Measurements from ENCODE around the gene DOLPP1.

DNA sequence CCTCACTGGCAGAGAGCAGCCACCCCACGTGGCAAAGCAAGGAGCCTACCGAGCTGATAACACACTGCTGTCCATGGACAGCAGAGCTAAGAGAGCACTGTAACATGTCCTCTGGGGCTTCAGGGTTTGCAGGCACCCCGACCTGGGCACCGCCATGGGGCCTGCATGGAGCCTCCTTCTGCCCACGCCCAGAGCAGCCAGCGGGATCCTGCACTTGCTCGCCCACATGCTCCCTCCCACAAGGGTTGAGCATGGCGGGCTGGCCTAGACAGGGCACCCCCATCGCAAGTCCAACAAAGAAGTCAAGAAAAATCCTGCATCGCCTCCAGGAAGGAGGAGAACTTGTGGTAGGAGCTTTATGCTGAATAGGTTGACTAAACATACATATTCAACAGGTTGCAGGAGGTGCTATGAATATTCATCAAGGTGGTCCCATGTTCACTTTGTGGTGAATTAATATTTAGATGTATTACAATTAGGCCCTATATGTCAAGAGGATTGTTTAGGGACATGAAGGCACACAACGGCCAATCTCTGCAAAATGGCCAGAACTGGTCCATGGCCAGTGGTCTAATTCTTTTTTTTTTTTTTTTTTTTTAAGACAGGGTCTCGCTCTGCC lies 48.3 kb upstream of the DOLPP1 start:
- no peak for TF ChIP-seq POLR2AphosphoS5 (IDR thresholded peaks at IDR 0.05; ENCODE audit: low read depth, low read length)
- TF ChIP-seq, protein P1, sequence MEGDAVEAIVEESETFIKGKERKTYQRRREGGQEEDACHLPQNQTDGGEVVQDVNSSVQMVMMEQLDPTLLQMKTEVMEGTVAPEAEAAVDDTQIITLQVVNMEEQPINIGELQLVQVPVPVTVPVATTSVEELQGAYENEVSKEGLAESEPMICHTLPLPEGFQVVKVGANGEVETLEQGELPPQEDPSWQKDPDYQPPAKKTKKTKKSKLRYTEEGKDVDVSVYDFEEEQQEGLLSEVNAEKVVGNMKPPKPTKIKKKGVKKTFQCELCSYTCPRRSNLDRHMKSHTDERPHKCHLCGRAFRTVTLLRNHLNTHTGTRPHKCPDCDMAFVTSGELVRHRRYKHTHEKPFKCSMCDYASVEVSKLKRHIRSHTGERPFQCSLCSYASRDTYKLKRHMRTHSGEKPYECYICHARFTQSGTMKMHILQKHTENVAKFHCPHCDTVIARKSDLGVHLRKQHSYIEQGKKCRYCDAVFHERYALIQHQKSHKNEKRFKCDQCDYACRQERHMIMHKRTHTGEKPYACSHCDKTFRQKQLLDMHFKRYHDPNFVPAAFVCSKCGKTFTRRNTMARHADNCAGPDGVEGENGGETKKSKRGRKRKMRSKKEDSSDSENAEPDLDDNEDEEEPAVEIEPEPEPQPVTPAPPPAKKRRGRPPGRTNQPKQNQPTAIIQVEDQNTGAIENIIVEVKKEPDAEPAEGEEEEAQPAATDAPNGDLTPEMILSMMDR (IDR thresholded peaks at IDR 0.05), result no peak
- TF ChIP-seq TCF7L2 (IDR thresholded peaks at IDR 0.05; ENCODE audit: low read depth, low read length), result no peak

Measured in Panc1 (cell line).